NK-92 treated with Interleukin-12 subunit alpha and Interleukin-12 subunit beta, amount 100 ng/mL, for 24 hours (cell line): Measurements from ENCODE around the gene PLD6.
"Not testable (repeated sequence)": the region's sequence is repeated elsewhere in the genome, so short reads cannot be mapped to it uniquely, and the experiment has no call there.

Source experiments
- DNase-seq: peaks from one replicate; lab custom pipeline; 2025; lab: John Stamatoyannopoulos, UW

The PLD6 gene, protein sequence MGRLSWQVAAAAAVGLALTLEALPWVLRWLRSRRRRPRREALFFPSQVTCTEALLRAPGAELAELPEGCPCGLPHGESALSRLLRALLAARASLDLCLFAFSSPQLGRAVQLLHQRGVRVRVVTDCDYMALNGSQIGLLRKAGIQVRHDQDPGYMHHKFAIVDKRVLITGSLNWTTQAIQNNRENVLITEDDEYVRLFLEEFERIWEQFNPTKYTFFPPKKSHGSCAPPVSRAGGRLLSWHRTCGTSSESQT

GRCh38 chr17:17206124-17206912, at the start of gene PLD6:
PLD6 (minus strand) TSS chr17:17206333; CDS start chr17:17206286, 47 bp downstream.
- DNase-seq = peak; percentile 81

DNA sequence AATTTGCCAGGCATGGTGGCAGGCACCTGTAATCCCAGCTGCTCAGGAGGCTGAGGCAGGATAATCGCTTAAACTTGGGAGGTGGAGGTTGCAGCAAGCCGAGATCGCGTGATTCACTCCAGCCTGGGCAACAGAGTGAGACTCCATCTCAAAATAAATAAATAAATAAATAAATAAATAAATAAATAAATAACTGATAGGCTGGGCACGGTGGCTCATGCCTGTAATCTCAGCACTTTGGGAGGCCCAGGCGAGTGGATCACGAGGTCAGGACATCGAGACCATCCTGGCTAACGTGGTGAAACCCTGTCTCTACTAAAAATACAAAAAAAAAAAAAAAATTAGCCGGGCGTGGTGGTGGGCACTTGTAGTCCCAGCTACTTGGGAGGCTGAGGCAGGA, 49.6 kb upstream of the PLD6 start:
- not testable (repeated sequence) for DNase-seq

DNA sequence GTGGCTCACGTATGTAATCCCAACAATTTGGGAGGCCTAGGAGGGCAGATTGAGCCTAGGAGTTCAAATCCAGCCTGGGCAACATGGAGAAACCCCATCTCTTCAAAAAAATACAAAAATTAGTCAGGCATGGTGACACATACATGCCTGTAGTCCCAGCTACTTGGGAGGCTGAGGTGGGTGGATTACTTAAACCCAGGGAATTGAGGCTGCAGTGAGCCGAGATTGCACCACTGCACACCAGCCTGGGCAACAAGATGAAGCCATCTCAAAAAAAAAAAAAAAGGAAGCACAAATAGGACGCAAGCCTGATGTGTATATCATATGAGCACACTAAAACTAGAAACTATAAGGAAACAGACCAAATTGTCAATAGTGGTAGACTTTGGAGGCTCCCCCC, 47.9 kb upstream of the PLD6 start:
- no peak for DNase-seq

- no peak for DNase-seq
Observed at GRCh38 chr17:17253406-17253805, 47.3 kb upstream of the PLD6 start.

DNA sequence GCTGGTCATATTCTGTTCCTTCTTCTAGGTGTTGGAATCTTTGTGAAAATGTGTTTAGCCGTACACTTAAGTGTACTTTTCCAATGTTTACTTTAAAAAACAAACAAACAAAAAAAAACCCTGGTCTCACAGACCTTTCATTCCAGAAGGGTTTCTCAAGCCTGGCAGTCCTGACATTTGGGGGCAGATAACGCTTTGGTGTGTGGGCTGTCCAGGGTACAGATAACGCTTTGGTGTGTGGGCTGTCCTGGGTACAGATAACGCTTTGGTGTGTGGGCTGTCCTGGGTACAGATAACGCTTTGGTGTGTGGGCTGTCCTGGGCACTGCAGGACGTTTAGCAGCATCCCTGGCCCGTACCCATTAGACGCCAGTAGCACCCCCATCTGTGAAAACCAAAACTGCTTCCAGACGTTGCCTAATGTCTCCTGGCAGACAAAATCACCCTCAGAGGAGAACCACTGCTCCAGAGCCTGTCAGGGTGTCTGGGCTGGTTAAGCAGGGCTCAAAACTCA, 46.1 kb upstream of the PLD6 start:
- no peak for DNase-seq

GRCh38 chr17:17246879-17247278, 40.7 kb upstream of the PLD6 start:
- DNase-seq = no peak

- DNase-seq = no peak
Observed at GRCh38 chr17:17243163-17243562, 37.0 kb upstream of the PLD6 start.

DNA sequence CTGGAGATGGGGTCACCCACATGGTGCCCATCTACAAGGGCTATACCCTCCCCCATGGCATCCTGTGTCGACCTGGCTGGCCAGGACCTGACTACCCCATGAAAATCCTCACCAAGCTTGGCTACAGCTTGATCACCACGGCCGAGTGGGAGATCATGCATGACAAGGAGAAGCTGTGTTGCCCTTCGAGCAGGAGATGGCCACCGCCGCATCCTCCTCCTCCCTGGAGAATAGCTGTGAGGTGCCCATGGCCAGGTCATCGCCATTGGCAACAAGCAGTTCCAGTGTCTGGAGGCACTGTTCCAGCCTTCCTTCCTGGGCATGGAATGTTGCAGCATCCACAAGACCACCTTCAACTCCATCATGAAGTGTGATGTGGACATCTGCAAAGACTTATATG, 36.1 kb upstream of the PLD6 start:
- DNase-seq = no peak

DNA sequence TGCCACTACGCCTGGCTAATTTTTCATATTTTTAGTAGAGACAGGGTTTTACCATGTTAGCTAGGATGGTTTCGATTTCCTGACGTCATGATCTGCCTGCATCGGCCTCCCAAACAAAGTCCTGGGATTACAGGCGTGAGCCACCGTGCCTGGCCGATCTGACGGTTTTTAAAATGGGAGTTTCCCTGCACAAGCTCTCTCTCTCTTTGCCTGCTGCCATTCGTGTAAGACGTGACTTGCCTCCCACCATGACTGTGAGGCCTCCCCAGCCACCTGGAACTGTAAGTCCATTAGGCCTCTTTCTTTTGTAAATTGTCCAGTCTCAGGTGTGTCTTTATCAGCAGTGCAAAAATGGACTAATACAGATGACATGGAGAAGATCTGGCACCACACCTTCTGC, 35.5 kb upstream of the PLD6 start:
- DNase-seq = no peak

- DNase-seq = no peak
Observed at GRCh38 chr17:17239832-17240231, 33.7 kb upstream of the PLD6 start.

- peak; percentile 67 for DNase-seq
Observed at GRCh38 chr17:17237026-17237799, 31.1 kb upstream of the PLD6 start, which contains the start of gene FLCN. FLCN (minus strand) TSS chr17:17237168; CDS start chr17:17228137, 9,031 bp downstream.

DNA sequence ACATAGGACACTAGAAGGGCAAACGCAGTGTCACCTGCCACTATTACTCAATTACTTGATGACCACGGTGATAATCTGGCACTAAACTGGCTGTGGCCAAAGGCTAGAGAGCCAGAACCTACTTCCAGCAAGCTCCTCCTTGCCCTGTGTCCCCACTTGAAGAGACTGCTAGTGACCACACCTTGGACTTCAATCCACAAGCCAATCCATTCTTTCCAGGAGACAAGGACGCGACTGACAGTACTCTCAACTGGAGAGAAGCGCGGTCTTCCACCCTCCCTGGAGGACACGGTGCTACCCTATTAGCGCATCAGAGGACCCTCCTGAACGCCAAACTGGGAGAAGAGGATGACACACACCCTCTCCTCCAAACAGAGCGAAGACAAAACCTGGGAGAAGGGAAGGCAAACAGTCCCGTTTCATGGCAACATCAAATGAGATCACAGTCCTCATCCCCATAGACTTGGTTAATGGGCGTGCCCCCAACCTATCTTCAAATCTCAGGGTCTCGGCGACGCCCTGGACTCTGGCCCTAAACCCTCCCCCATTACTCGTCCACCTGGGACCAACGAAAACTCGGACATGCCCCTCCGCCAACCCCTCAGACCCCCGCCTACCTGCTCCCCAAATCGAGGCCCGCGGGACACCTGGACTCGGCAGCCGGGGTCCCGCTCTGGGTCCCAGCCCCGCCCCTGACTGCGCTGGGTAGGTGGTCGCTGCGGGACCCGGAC, 30.3 kb upstream of the PLD6 start:
- no peak for DNase-seq

DNA sequence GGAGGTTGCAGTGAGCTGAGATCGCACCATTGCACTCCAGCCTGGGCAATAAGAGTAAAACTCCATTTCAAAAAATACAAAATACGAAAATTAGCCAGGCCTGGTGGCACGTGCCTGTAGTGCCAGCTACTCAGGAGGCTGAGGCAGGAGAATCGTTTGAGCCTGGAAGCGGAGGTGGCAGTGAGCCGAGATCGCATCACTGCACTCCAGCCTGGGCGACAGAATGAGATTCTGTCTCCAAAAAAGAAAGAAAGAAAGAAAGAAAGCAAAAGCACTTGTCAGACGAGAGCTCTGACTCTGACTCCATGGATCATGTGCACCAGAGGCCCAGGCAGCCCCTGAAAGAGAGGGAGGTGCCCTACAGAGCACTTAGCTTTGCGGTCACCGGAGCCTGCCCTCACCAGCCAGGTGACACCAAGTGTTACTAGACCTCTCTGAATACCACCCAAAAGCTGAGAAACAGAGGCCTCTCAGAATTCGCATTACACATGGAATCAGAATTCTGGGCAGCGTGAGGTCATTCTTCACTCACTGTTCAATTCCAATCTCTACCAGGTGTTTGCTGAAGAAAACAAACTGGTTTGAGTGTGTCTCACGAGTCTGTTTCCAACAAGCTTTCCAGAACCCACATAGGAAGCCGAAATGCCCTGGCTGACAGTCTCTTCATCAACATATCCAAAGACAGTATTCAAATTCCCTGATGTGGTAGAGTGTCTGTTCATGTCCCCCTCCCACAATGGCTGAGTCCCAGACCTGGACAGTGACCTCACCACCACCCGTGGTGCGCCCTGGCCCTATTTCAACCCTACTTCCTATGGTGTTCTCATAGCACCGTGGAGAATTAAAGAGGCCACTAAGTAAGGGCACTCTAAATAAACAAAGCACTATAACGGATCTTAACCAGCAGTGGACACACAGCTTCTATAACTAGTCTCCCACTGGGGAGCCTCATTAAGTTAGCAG, 29.4 kb upstream of the PLD6 start:
- DNase-seq = no peak

DNA sequence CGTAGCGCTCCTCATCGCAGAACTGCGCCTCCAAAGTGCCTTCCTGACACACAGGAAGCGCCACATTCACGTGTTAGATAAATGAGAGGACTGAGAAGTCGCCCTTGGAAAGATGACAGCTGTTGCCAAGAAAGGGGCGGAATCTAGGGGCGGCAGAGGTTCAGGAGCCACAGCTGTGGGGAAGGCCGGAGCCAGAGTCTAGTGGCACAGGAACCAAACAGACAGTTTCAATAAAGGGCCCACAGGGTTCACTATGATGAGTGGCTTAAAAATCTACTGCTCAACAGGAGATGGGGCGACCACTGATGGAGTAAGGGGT, 26.1 kb upstream of the PLD6 start:
- no peak for DNase-seq

- DNase-seq = no peak
Observed at GRCh38 chr17:17231621-17232302, 25.6 kb upstream of the PLD6 start.

DNA sequence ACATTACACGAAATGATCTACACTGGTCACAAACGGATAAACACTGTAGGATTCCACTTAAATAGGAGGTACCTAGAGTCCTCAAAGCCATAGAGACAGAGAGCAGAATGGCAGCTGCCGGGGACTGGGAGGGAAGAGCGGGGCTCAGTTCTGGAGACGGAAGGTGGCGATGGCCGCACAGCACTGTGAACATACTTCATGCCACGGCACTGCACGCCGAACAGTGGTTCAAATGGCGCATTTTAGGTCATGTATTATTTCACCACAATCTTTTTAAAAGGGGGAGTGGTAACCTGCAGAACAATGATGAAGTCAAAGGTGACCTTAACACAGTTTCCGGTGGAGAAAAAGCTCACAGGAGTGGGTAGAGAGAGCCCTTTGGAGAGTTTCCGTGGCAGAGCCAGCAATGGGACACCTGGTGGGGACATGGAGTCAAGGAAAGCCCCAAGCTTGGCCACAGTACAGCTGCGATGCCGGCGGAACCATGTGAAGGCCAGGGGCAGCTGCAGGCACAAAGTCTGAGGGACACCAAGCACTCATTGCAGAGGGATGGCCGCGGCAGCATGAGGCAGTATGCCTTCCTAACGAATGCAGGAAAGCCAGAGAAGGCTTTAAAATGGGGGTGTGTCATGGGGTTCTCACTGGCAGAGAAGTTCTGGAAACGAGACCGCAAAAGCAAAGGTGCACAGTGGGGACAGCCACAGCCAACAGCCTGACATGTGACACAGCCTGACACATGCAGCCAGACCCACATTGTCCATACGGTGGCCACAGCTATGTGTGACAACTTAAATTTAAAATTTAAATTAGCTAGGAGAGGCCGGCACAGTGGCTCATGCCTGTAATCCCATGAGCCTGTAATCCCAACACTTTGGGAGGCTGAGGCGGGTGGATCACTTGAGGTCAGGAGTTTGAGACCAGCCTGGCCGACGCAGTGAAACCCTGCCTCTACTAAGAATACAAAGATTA, 23.6 kb upstream of the PLD6 start:
- DNase-seq = no peak

- DNase-seq = no peak
Observed at GRCh38 chr17:17228521-17229279, 22.6 kb upstream of the PLD6 start.
